Bronchial epithelial cell (primary cell): Measurements from ENCODE around the gene KLHL3. TPM values are rescaled to one million over a fixed set of nuclear protein-coding genes. Genes with fewer than 3 reads are reported as not detected.
A peak's percentile ranks its signal among the peaks of the same experiment; 100 is the strongest.

Experiments used
- DNase-seq: peaks from one replicate; pipeline ENCODE4 v3.0.0-alpha.2; 2010; ENCODE audit warnings: low read depth
- FAIRE-seq: peaks from 2 replicates; lab custom pipeline; 2011; peaks lifted over from hg19 to GRCh38; lab: Jason Lieb, UNC
- H3K27me3 ChIP-seq: 2 replicates; pipeline ENCODE4 v1.5.1; 2011; ENCODE audit warnings: low read length; ENCODE audit not compliant: control insufficient read depth, insufficient read depth
- H3K36me3 ChIP-seq: 2 replicates; pipeline ENCODE4 v1.5.1; 2011; ENCODE audit warnings: low read length; ENCODE audit not compliant: control insufficient read depth, insufficient read depth
- H3K4me3 ChIP-seq: 2 replicates; pipeline ENCODE4 v1.5.1; 2011; ENCODE audit warnings: mild to moderate bottlenecking, low read depth, low read length, control low read depth
- CTCF ChIP-seq: IDR thresholded peaks from 2 replicates; pipeline ENCODE4 v1.5.1; 2011; ENCODE audit warnings: mild to moderate bottlenecking, moderate library complexity, low read length, control low read depth, inconsistent platforms; ENCODE audit not compliant: insufficient read depth, severe bottlenecking
- total RNA-seq: library from RNA; depleted of rRNA; stranded (reverse); fragments of >200 nt; gene quantifications from 2 replicates; pipeline ENCODE4 v1.2.1, GENCODE V29; 2014

KLHL3 gene
- total RNA-seq, 1 donor from 2014 or later, result 0.53 TPM

- Histone ChIP-seq H3K27me3 (peaks cover 8% of the 10 kb centered on the region), H3K36me3 (no peaks in the 10 kb centered on the region), H3K4me3 (no peak overlapping the region)
- DNase-seq (no peak), FAIRE-seq (no peak)
- no peak for TF ChIP-seq CTCF
These were observed 129.5 kb downstream of the KLHL3 start for GRCh38 chr5:137606401-137606800.

- Histone ChIP-seq H3K27me3 (peaks cover 11% of the 10 kb centered on the region), H3K4me3 (no peak overlapping the region), H3K36me3 (no peaks in the 10 kb centered on the region)
- TF ChIP-seq CTCF, result no peak
- peak; percentile 16 for DNase-seq
- no peak for FAIRE-seq
These were observed 130.5 kb downstream of the KLHL3 start for GRCh38 chr5:137605411-137605810.

DNA sequence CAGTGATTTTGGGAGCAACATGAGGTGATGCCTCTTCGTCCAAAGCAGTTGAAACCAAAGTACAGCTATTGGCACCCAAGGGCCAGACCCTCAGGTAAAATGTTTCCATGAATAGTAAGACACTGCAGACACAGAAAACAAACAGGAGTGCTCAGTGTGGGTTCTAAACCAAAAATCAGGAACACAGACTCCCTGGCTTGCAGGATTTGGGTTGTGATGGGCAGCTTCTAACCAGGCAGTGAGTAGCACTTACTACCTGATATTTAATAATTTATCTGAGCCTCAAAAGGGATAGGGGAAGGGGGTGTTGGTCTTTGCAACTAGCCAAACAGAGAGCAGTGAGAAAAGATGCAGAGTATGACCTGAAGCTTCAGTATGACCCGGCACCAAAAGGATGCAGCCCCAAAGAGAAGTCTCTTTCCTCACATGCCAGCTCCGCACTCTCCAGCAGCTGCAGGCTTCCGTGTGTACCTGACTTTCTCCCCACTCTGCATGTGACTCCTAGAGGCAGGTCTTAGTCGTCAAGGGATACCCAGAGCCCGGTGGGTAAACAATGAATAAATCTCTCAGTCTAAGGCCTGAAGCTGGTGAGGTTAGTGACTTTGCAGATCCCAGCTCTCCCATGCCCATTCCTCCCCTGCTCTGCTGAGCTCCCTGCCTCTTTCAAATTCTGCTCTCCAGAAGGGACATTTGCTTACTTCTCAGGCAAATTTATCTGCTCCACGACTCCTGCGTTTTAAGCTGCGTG lies 131.4 kb downstream of the KLHL3 start:
- TF ChIP-seq CTCF, result no peak
- DNase-seq (peak; percentile 13), FAIRE-seq (peak; percentile 40)
- Histone ChIP-seq H3K27me3 (peaks cover 11% of the 10 kb centered on the region), H3K4me3 (no peak overlapping the region), H3K36me3 (no peaks in the 10 kb centered on the region)

- DNase-seq (no peak), FAIRE-seq (no peak)
- H3K4me3 ChIP-seq, result no peak overlapping the region
- TF ChIP-seq CTCF, result no peak
- H3K36me3 ChIP-seq, result no peaks in the 10 kb centered on the region
- H3K27me3 ChIP-seq, result peaks cover 9% of the 10 kb centered on the region
These were observed 132.0 kb downstream of the KLHL3 start for GRCh38 chr5:137603891-137604290.

GRCh38 chr5:137603356-137603755 lies 132.5 kb downstream of the KLHL3 start:
- peaks cover 9% of the 10 kb centered on the region for H3K27me3 ChIP-seq
- no peak overlapping the region for H3K4me3 ChIP-seq
- TF ChIP-seq CTCF, result no peak
- FAIRE-seq, result no peak
- DNase-seq, result no peak
- H3K36me3 ChIP-seq, result no peaks in the 10 kb centered on the region

- DNase-seq, result no peak
- no peak for TF ChIP-seq CTCF
- Histone ChIP-seq H3K4me3 (no peak overlapping the region), H3K36me3 (no peaks in the 10 kb centered on the region), H3K27me3 (peaks cover 6% of the 10 kb centered on the region)
- no peak for FAIRE-seq
These were observed 133.1 kb downstream of the KLHL3 start for GRCh38 chr5:137602721-137603273.
